Karpas-422 (cell line): ENCODE measurements around the gene AMBRA1. TPM values are rescaled to one million over a fixed set of nuclear protein-coding genes. Genes with fewer than 3 reads are reported as not detected.
A peak's percentile ranks its signal among the peaks of the same experiment; 100 is the strongest.

Experiments used
- DNase-seq: peaks from one replicate; pipeline ENCODE4 v3.0.0-alpha.2; 2015
- H2AFZ ChIP-seq: fragments of 200-600 bp; sonication (generic); 2 replicates; pipeline ENCODE4 v1.6.1; 2014; ENCODE audit warnings: antibody characterized with exemption, low read length, mixed read lengths
- H3K27ac ChIP-seq: fragments of 200-600 bp; sonication (generic); 2 replicates; pipeline ENCODE4 v1.5.1; 2014; ENCODE audit warnings: mild to moderate bottlenecking, low read length, moderate library complexity
- H3K27me3 ChIP-seq: fragments of 200-600 bp; sonication (generic); 2 replicates; pipeline ENCODE4 v1.6.1; 2014; ENCODE audit warnings: low read length, mixed read lengths
- H3K36me3 ChIP-seq: fragments of 200-600 bp; sonication (generic); 2 replicates; pipeline ENCODE4 v1.6.1; 2014; ENCODE audit warnings: low read length, mixed read lengths; ENCODE audit not compliant: insufficient read depth
- H3K4me1 ChIP-seq: fragments of 200-600 bp; sonication (generic); 2 replicates; pipeline ENCODE4 v1.6.1; 2014; ENCODE audit warnings: mild to moderate bottlenecking, low read length, mixed read lengths
- H3K4me2 ChIP-seq: fragments of 200-600 bp; sonication (generic); 2 replicates; pipeline ENCODE4 v1.6.1; 2014; ENCODE audit warnings: low read length, low read depth, mild to moderate bottlenecking; ENCODE audit not compliant: poor library complexity, severe bottlenecking
- H3K4me3 ChIP-seq: fragments of 200-600 bp; sonication (generic); 2 replicates; pipeline ENCODE4 v1.5.1; 2014; ENCODE audit warnings: mild to moderate bottlenecking, antibody characterized with exemption, low read length, mixed read lengths
- H3K79me2 ChIP-seq: fragments of 200-600 bp; sonication (generic); 2 replicates; pipeline ENCODE4 v1.6.1; 2014; ENCODE audit warnings: mild to moderate bottlenecking, low read length, mixed read lengths
- H3K9ac ChIP-seq: fragments of 200-600 bp; sonication (generic); 2 replicates; pipeline ENCODE4 v1.6.0; 2014; ENCODE audit warnings: low read length
- H3K9me2 ChIP-seq: fragments of 200-600 bp; sonication (generic), shearing (Covaris generic); replicated peaks from 2 replicates; pipeline ENCODE4 v1.6.0; 2014; ENCODE audit warnings: mild to moderate bottlenecking, low read length, moderate library complexity; ENCODE audit not compliant: insufficient read depth
- H3K9me3 ChIP-seq: fragments of 300-700, 200-600 bp; sonication (generic); 2 replicates; pipeline ENCODE4 v1.6.1; 2014; ENCODE audit warnings: low read length, mixed read lengths
- H4K20me1 ChIP-seq: fragments of 200-600 bp; sonication (generic); 2 replicates; pipeline ENCODE4 v1.6.1; 2014; ENCODE audit warnings: mild to moderate bottlenecking, antibody characterized with exemption, low read length, low read depth; ENCODE audit not compliant: insufficient read depth
- total RNA-seq: library from RNA; depleted of rRNA; stranded (reverse); fragments of >200 nt; shearing (Covaris generic); gene quantifications from 2 replicates; pipeline ENCODE4 v1.2.3, GENCODE V29; 2014; ENCODE audit warnings: low replicate concordance

AMBRA1 gene
- total RNA-seq, 1 experiment from 2014 or later = 30.3 TPM

- Histone ChIP-seq H3K27ac (no peak overlapping the region), H3K9ac (no peak overlapping the region), H3K4me1 (peaks cover 18% of the 10 kb centered on the region), H3K4me3 (no peak overlapping the region), H3K27me3 (no peaks in the 10 kb centered on the region), H4K20me1 (0 out of 2 replicates have a peak, but pooled peaks cover 14% of the 10 kb centered on the region), H3K9me2 (no peaks in the 10 kb centered on the region), H3K9me3 (no peaks in the 10 kb centered on the region), H2AFZ (no peak overlapping the region), H3K36me3 (no peaks in the 10 kb centered on the region), H3K4me2 (no peak overlapping the region), H3K79me2 (peaks cover 11% of the 10 kb centered on the region; the same call in 1 of the 2 replicates)
- DNase-seq = no peak
These were observed 118.5 kb downstream of the AMBRA1 start for GRCh38 chr11:46475051-46475925.

- H3K27me3 ChIP-seq = no peaks in the 10 kb centered on the region
- H3K36me3 ChIP-seq = no peaks in the 10 kb centered on the region
- H3K4me2 ChIP-seq = no peak overlapping the region
- no peak overlapping the region for H2AFZ ChIP-seq
- no peaks in the 10 kb centered on the region for H3K9me2 ChIP-seq
- H3K79me2 ChIP-seq = peaks cover 5% of the 10 kb centered on the region; the same call in 1 of the 2 replicates
- DNase-seq = no peak
- H3K27ac ChIP-seq = no peak overlapping the region
- H3K9ac ChIP-seq = no peak overlapping the region
- H4K20me1 ChIP-seq = 0 out of 2 replicates have a peak, but pooled peaks cover 3% of the 10 kb centered on the region
- no peak overlapping the region for H3K4me3 ChIP-seq
- no peaks in the 10 kb centered on the region for H3K9me3 ChIP-seq
- peaks cover 3% of the 10 kb centered on the region; the same call in 1 of the 2 replicates for H3K4me1 ChIP-seq
These were observed 121.2 kb downstream of the AMBRA1 start for GRCh38 chr11:46472662-46472994.

GRCh38 chr11:46471943-46472661 is 121.7 kb downstream of the AMBRA1 start:
- H3K4me1 ChIP-seq = peaks cover 3% of the 10 kb centered on the region; the same call in 1 of the 2 replicates
- no peak overlapping the region for H2AFZ ChIP-seq
- no peaks in the 10 kb centered on the region for H3K36me3 ChIP-seq
- no peak overlapping the region for H3K4me2 ChIP-seq
- peaks cover 5% of the 10 kb centered on the region; the same call in 1 of the 2 replicates for H3K79me2 ChIP-seq
- H3K4me3 ChIP-seq = no peak overlapping the region
- no peaks in the 10 kb centered on the region for H3K9me2 ChIP-seq
- H3K9ac ChIP-seq = no peak overlapping the region
- H4K20me1 ChIP-seq = 0 out of 2 replicates have a peak, but pooled peaks cover 3% of the 10 kb centered on the region
- no peaks in the 10 kb centered on the region for H3K27me3 ChIP-seq
- DNase-seq = no peak
- no peaks in the 10 kb centered on the region for H3K9me3 ChIP-seq
- H3K27ac ChIP-seq = no peak overlapping the region

- no peak for DNase-seq
- H3K4me1 ChIP-seq = peaks cover 16% of the 10 kb centered on the region
These were observed 123.9 kb downstream of the AMBRA1 start for GRCh38 chr11:46469926-46470325.

GRCh38 chr11:46465683-46466082 is 128.1 kb downstream of the AMBRA1 start:
- Histone ChIP-seq H3K79me2 (no peaks in the 10 kb centered on the region), H2AFZ (no peak overlapping the region), H3K4me1 (peaks cover 17% of the 10 kb centered on the region), H3K4me3 (no peak overlapping the region), H4K20me1 (0 out of 2 replicates have a peak, but pooled peaks cover 7% of the 10 kb centered on the region), H3K27me3 (no peaks in the 10 kb centered on the region), H3K9me2 (no peaks in the 10 kb centered on the region), H3K27ac (no peak overlapping the region), H3K9ac (no peak overlapping the region), H3K36me3 (no peaks in the 10 kb centered on the region), H3K4me2 (peak overlapping the region; percentile 24), H3K9me3 (no peaks in the 10 kb centered on the region)
- no peak for DNase-seq

More at GRCh38 chr11:46469926-46470325, 123.9 kb downstream of the AMBRA1 start:
- Histone ChIP-seq H3K27ac (no peak overlapping the region), H3K9me2 (no peaks in the 10 kb centered on the region), H3K27me3 (no peaks in the 10 kb centered on the region), H3K36me3 (no peaks in the 10 kb centered on the region), H3K4me2 (no peak overlapping the region), H2AFZ (no peak overlapping the region), H4K20me1 (0 out of 2 replicates have a peak, but pooled peaks cover 3% of the 10 kb centered on the region), H3K79me2 (peaks cover 4% of the 10 kb centered on the region; the same call in 1 of the 2 replicates), H3K9me3 (no peaks in the 10 kb centered on the region), H3K9ac (no peak overlapping the region), H3K4me3 (no peak overlapping the region)

GRCh38 chr11:46463701-46464421 is 130.0 kb downstream of the AMBRA1 start:
- Histone ChIP-seq H3K9me3 (no peaks in the 10 kb centered on the region), H3K27ac (no peak overlapping the region), H3K79me2 (no peaks in the 10 kb centered on the region)

GRCh38 chr11:46461461-46461927 is 132.3 kb downstream of the AMBRA1 start:
- H4K20me1 ChIP-seq = peaks cover 13% of the 10 kb centered on the region; the same call in 1 of the 2 replicates
- no peaks in the 10 kb centered on the region for H3K79me2 ChIP-seq
- no peak overlapping the region for H3K4me2 ChIP-seq
- H3K27me3 ChIP-seq = no peaks in the 10 kb centered on the region
- H3K27ac ChIP-seq = no peak overlapping the region
- H3K9me3 ChIP-seq = no peaks in the 10 kb centered on the region
- H3K36me3 ChIP-seq = no peaks in the 10 kb centered on the region
- H3K4me3 ChIP-seq = no peak overlapping the region
- no peaks in the 10 kb centered on the region for H3K9me2 ChIP-seq
- H2AFZ ChIP-seq = no peak overlapping the region
- peaks cover 16% of the 10 kb centered on the region for H3K4me1 ChIP-seq
- DNase-seq = no peak
- H3K9ac ChIP-seq = no peak overlapping the region

More at GRCh38 chr11:46463701-46464421, 130.0 kb downstream of the AMBRA1 start:
- no peaks in the 10 kb centered on the region for H3K36me3 ChIP-seq
- no peak overlapping the region for H3K4me3 ChIP-seq
- no peak overlapping the region for H3K9ac ChIP-seq
- H3K4me2 ChIP-seq = no peak overlapping the region
- H3K9me2 ChIP-seq = no peaks in the 10 kb centered on the region
- no peak overlapping the region for H2AFZ ChIP-seq
- H3K4me1 ChIP-seq = peaks cover 17% of the 10 kb centered on the region
- 0 out of 2 replicates have a peak, but pooled peaks cover 7% of the 10 kb centered on the region for H4K20me1 ChIP-seq
- DNase-seq = no peak
- H3K27me3 ChIP-seq = no peaks in the 10 kb centered on the region
